GM23248 (cell line): Measurements from ENCODE around the gene DACH1. TPM values are rescaled to one million over a fixed set of nuclear protein-coding genes. Genes with fewer than 3 reads are reported as not detected.

Experiments
- DNase-seq: peaks from one replicate; pipeline ENCODE4 v3.0.0-alpha.2; 2015
- H2AFZ ChIP-seq: fragments of 200-600 bp; sonication (generic); 2 replicates; pipeline ENCODE4 v1.6.1; 2016; ENCODE audit warnings: antibody characterized with exemption
- H3F3A ChIP-seq: fragments of 200-600 bp; sonication (generic); 2 replicates; pipeline ENCODE4 v1.6.1; 2016; ENCODE audit warnings: mild to moderate bottlenecking, antibody characterized with exemption, mixed run types; ENCODE audit not compliant: insufficient read depth
- H3K27ac ChIP-seq: fragments of 200-600 bp; sonication (generic); 2 replicates; pipeline ENCODE4 v1.5.1; 2016; ENCODE audit warnings: mild to moderate bottlenecking
- H3K27me3 ChIP-seq: fragments of 200-600 bp; sonication (generic); replicated peaks from 2 replicates; pipeline ENCODE4 v1.6.1; 2016; ENCODE audit warnings: mild to moderate bottlenecking; ENCODE audit not compliant: insufficient read depth
- H3K36me3 ChIP-seq: fragments of 200-600 bp; sonication (generic); 2 replicates; pipeline ENCODE4 v1.6.1; 2016; ENCODE audit warnings: low read depth, mild to moderate bottlenecking
- H3K4me1 ChIP-seq: fragments of 200-600 bp; sonication (generic); 2 replicates; pipeline ENCODE4 v1.6.1; 2016; ENCODE audit warnings: mild to moderate bottlenecking; ENCODE audit not compliant: insufficient read depth
- H3K4me2 ChIP-seq: fragments of 200-600 bp; sonication (generic); one replicate; pipeline ENCODE4 v1.6.1; 2016; ENCODE audit warnings: mild to moderate bottlenecking; ENCODE audit not compliant: unreplicated experiment
- H3K4me3 ChIP-seq: fragments of 200-600 bp; sonication (generic); 2 replicates; pipeline ENCODE4 v1.5.1; 2016; ENCODE audit warnings: mild to moderate bottlenecking
- H3K79me2 ChIP-seq: fragments of 200-600 bp; sonication (generic); 2 replicates; pipeline ENCODE4 v1.6.1; 2016; ENCODE audit warnings: mild to moderate bottlenecking; ENCODE audit not compliant: insufficient read depth
- H3K9ac ChIP-seq: fragments of 200-600 bp; sonication (generic); 2 replicates; pipeline ENCODE4 v1.6.1; 2016; ENCODE audit warnings: mild to moderate bottlenecking
- H3K9me2 ChIP-seq: fragments of 200-600 bp; sonication (generic); 2 replicates; pipeline ENCODE4 v1.6.1; 2016; ENCODE audit warnings: mixed run types, mild to moderate bottlenecking, moderate library complexity; ENCODE audit not compliant: insufficient read depth
- H3K9me3 ChIP-seq: fragments of 200-600 bp; sonication (generic); one replicate; pipeline ENCODE4 v1.6.1; 2017; ENCODE audit warnings: low read depth
- H4K20me1 ChIP-seq: fragments of 200-600 bp; sonication (generic); 2 replicates; pipeline ENCODE4 v1.6.0; 2016; ENCODE audit not compliant: insufficient read depth
- EZH2 ChIP-seq: fragments of 200-600 bp; sonication (generic); IDR thresholded peaks from 2 replicates; pipeline ENCODE4 v1.6.1; 2018; ENCODE audit warnings: antibody characterized with exemption, mild to moderate bottlenecking; ENCODE audit not compliant: insufficient read depth, poor library complexity, severe bottlenecking
- EZH2phosphoT487 ChIP-seq: fragments of 200-600 bp; sonication (generic); IDR thresholded peaks from 2 replicates; pipeline ENCODE4 v1.6.1; 2018; ENCODE audit warnings: antibody characterized with exemption, moderate library complexity, mild to moderate bottlenecking, low read depth; ENCODE audit not compliant: insufficient read depth
- WGBS, 2 experiments: methylation state at CpG; one replicate each; pipeline ENCODE4 v1.1.6; 2015 to 2017; ENCODE audit warnings: low lambda C conversion rate in 2 of 2, low coverage in 1 of 2; ENCODE audit errors: missing lambda C conversion rate in 2 of 2; 5-methylcytosine and 5-hydroxymethylcytosine counted together
- in situ Hi-C: fragments of 300-500 bp; cut with MboI; formaldehyde crosslinking; loops from 2 replicates; pipeline ENCODE4 v1.15.0; 2020
- polyA plus RNA-seq: library from polyadenylated mRNA; unstranded; fragments of >200 nt; fragmentation: Nextera tagmentation; extraction: Ambion mirVana; gene quantifications from 2 replicates; pipeline ENCODE4 v1.2.1, GENCODE V29; 2016
- total RNA-seq: library from RNA; depleted of rRNA; stranded (reverse); fragments of >200 nt; shearing (Covaris generic); gene quantifications from 2 replicates; pipeline ENCODE4 v1.2.3, GENCODE V29; 2014

Gene DACH1
- total and polyA plus RNA-seq, 2 experiments from 2014 or later: not detected

GRCh38 chr13:71609271-71609670 lies 257.7 kb downstream of the DACH1 start:
- Histone ChIP-seq H3K79me2 (no peaks in the 10 kb centered on the region), H4K20me1 (no peaks in the 10 kb centered on the region), H3F3A (no peaks in the 10 kb centered on the region), H3K27ac (no peak overlapping the region), H2AFZ (no peak overlapping the region), H3K9me3 (no peaks in the 10 kb centered on the region), H3K36me3 (no peaks in the 10 kb centered on the region), H3K27me3 (no peaks in the 10 kb centered on the region), H3K4me2 (no peak overlapping the region), H3K4me1 (no peaks in the 10 kb centered on the region), H3K4me3 (no peak overlapping the region), H3K9ac (no peak overlapping the region), H3K9me2 (no peaks in the 10 kb centered on the region)
- 50 to 62% methylated on average over 7 of the region's 7 CpGs for WGBS, 2 experiments
- TF ChIP-seq EZH2phosphoT487 (no peak), EZH2 (no peak)
- no peak for DNase-seq
- in situ Hi-C loops: no loop called here

- Histone ChIP-seq H2AFZ (no peak overlapping the region), H3K27ac (no peak overlapping the region), H3K27me3 (no peaks in the 10 kb centered on the region), H3K4me2 (no peak overlapping the region), H3K36me3 (no peaks in the 10 kb centered on the region), H3K9ac (no peak overlapping the region), H3K9me3 (no peaks in the 10 kb centered on the region), H3K4me3 (no peak overlapping the region), H3K79me2 (no peaks in the 10 kb centered on the region), H3F3A (no peaks in the 10 kb centered on the region), H3K9me2 (no peaks in the 10 kb centered on the region), H3K4me1 (no peaks in the 10 kb centered on the region), H4K20me1 (no peaks in the 10 kb centered on the region)
- 3 to 4% methylated on average over 2 of the region's 2 CpGs for WGBS, 2 experiments
- in situ Hi-C loops: no loop called here
- DNase-seq: no peak
- no peak for TF ChIP-seq EZH2
- TF ChIP-seq EZH2phosphoT487: no peak
These were observed 259.4 kb downstream of the DACH1 start for GRCh38 chr13:71607575-71607974.

GRCh38 chr13:71606818-71607217 lies 260.2 kb downstream of the DACH1 start:
- no peak overlapping the region for H3K4me2 ChIP-seq
- H2AFZ ChIP-seq: no peak overlapping the region
- H3K9ac ChIP-seq: no peak overlapping the region
- H3K27me3 ChIP-seq: no peaks in the 10 kb centered on the region
- H3F3A ChIP-seq: no peaks in the 10 kb centered on the region
- H3K79me2 ChIP-seq: no peaks in the 10 kb centered on the region
- H3K9me3 ChIP-seq: no peaks in the 10 kb centered on the region
- H4K20me1 ChIP-seq: no peaks in the 10 kb centered on the region
- TF ChIP-seq EZH2 (no peak), EZH2phosphoT487 (no peak)
- DNase-seq: no peak
- no peaks in the 10 kb centered on the region for H3K4me1 ChIP-seq
- H3K27ac ChIP-seq: no peak overlapping the region
- H3K9me2 ChIP-seq: no peaks in the 10 kb centered on the region
- no peaks in the 10 kb centered on the region for H3K36me3 ChIP-seq
- in situ Hi-C loops: no loop called here
- H3K4me3 ChIP-seq: no peak overlapping the region

GRCh38 chr13:71605744-71606143 lies 261.3 kb downstream of the DACH1 start:
- Histone ChIP-seq H4K20me1 (no peaks in the 10 kb centered on the region), H3F3A (no peaks in the 10 kb centered on the region), H3K4me2 (no peak overlapping the region), H3K9me2 (no peaks in the 10 kb centered on the region), H2AFZ (no peak overlapping the region), H3K9me3 (no peaks in the 10 kb centered on the region), H3K4me3 (no peak overlapping the region), H3K36me3 (no peaks in the 10 kb centered on the region), H3K4me1 (no peaks in the 10 kb centered on the region), H3K79me2 (no peaks in the 10 kb centered on the region), H3K9ac (no peak overlapping the region), H3K27ac (no peak overlapping the region), H3K27me3 (no peaks in the 10 kb centered on the region)
- in situ Hi-C loops: no loop called here
- no peak for DNase-seq
- TF ChIP-seq EZH2phosphoT487 (no peak), EZH2 (no peak)
- 25 to 26% methylated on average over 2 of the region's 2 CpGs for WGBS, 2 experiments

- no peaks in the 10 kb centered on the region for H3K9me3 ChIP-seq
- H4K20me1 ChIP-seq: no peaks in the 10 kb centered on the region
- in situ Hi-C loops: no loop called here
- no peak for TF ChIP-seq EZH2
- TF ChIP-seq EZH2phosphoT487: no peak
- DNase-seq: no peak
- H3K9me2 ChIP-seq: no peaks in the 10 kb centered on the region
- H2AFZ ChIP-seq: no peak overlapping the region
- 18 to 22% methylated on average over 2 of the region's 2 CpGs for WGBS, 2 experiments
- H3K27ac ChIP-seq: no peak overlapping the region
- H3K4me1 ChIP-seq: no peaks in the 10 kb centered on the region
- no peak overlapping the region for H3K4me2 ChIP-seq
- no peaks in the 10 kb centered on the region for H3K79me2 ChIP-seq
- no peak overlapping the region for H3K4me3 ChIP-seq
- no peaks in the 10 kb centered on the region for H3K27me3 ChIP-seq
- no peaks in the 10 kb centered on the region for H3K36me3 ChIP-seq
- H3F3A ChIP-seq: no peaks in the 10 kb centered on the region
- no peak overlapping the region for H3K9ac ChIP-seq
These were observed 263.7 kb downstream of the DACH1 start for GRCh38 chr13:71603255-71603654.
